ENCODE measurements around the gene S100A10. TPM values are rescaled to one million over a fixed set of nuclear protein-coding genes. Genes with fewer than 3 reads are reported as not detected.

The S100A10 gene
- total RNA-seq, 1 donor from 2014 or later, result 245 TPM

GRCh38 chr1:151935894-151936602 lies 57.6 kb downstream of the S100A10 start:
- no peak overlapping the region for H3K27ac Mint-ChIP-seq (ENCODE audit: unreplicated experiment)
- TF ChIP-seq, protein P1, sequence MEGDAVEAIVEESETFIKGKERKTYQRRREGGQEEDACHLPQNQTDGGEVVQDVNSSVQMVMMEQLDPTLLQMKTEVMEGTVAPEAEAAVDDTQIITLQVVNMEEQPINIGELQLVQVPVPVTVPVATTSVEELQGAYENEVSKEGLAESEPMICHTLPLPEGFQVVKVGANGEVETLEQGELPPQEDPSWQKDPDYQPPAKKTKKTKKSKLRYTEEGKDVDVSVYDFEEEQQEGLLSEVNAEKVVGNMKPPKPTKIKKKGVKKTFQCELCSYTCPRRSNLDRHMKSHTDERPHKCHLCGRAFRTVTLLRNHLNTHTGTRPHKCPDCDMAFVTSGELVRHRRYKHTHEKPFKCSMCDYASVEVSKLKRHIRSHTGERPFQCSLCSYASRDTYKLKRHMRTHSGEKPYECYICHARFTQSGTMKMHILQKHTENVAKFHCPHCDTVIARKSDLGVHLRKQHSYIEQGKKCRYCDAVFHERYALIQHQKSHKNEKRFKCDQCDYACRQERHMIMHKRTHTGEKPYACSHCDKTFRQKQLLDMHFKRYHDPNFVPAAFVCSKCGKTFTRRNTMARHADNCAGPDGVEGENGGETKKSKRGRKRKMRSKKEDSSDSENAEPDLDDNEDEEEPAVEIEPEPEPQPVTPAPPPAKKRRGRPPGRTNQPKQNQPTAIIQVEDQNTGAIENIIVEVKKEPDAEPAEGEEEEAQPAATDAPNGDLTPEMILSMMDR (IDR thresholded peaks at IDR 0.05; ENCODE audit: partially characterized antibody, unreplicated experiment), result no peak
- H3K36me3 Mint-ChIP-seq (ENCODE audit: unreplicated experiment), result peaks cover under 1% of the 10 kb centered on the region
- H3K4me1 Mint-ChIP-seq (ENCODE audit: low read depth, unreplicated experiment), result peaks cover 6% of the 10 kb centered on the region
- DNase-seq, result no peak
- H3K9me3 Mint-ChIP-seq (ENCODE audit: unreplicated experiment), result no peaks in the 10 kb centered on the region
- no peaks in the 10 kb centered on the region for H3K27me3 Mint-ChIP-seq (ENCODE audit: unreplicated experiment)
- no peak overlapping the region for H3K4me3 Mint-ChIP-seq (ENCODE audit: unreplicated experiment)

GRCh38 chr1:151935154-151935553 lies 58.5 kb downstream of the S100A10 start:
- peaks cover 5% of the 10 kb centered on the region for H3K36me3 Mint-ChIP-seq (ENCODE audit: unreplicated experiment)
- no peaks in the 10 kb centered on the region for H3K9me3 Mint-ChIP-seq (ENCODE audit: unreplicated experiment)
- no peaks in the 10 kb centered on the region for H3K27me3 Mint-ChIP-seq (ENCODE audit: unreplicated experiment)
- peak overlapping the region; percentile 5 for H3K4me3 Mint-ChIP-seq (ENCODE audit: unreplicated experiment)
- no peak for DNase-seq
- no peak overlapping the region for H3K27ac Mint-ChIP-seq (ENCODE audit: unreplicated experiment)
- peaks cover 6% of the 10 kb centered on the region for H3K4me1 Mint-ChIP-seq (ENCODE audit: low read depth, unreplicated experiment)
- TF ChIP-seq, protein P1 (IDR thresholded peaks at IDR 0.05; ENCODE audit: partially characterized antibody, unreplicated experiment), result no peak

DNA sequence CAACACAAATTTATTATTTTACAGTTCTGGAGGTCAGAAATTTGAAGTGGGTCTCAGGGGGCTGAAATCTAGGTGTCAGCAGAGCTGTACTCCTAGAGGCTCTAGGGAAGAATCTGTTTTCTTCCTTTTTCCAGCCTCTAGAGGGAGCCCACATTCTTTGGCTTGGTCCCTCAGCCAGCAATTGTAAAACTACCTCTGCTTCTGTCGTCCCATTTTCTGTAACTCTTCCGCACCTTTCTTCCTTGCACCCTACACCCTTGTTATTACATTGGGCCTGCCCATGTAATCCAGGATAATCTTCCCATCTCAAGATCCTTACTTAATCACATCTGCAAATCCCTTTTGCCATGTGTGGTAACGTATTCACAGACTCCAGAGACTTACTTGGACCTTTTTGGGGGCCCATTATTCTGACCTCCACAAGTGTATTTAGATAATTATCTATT lies 59.6 kb downstream of the S100A10 start:
- peaks cover 6% of the 10 kb centered on the region for H3K4me1 Mint-ChIP-seq (ENCODE audit: low read depth, unreplicated experiment)
- H3K4me3 Mint-ChIP-seq (ENCODE audit: unreplicated experiment), result no peak overlapping the region
- no peaks in the 10 kb centered on the region for H3K27me3 Mint-ChIP-seq (ENCODE audit: unreplicated experiment)
- peaks cover 5% of the 10 kb centered on the region for H3K36me3 Mint-ChIP-seq (ENCODE audit: unreplicated experiment)
- H3K9me3 Mint-ChIP-seq (ENCODE audit: unreplicated experiment), result no peaks in the 10 kb centered on the region
- no peak overlapping the region for H3K27ac Mint-ChIP-seq (ENCODE audit: unreplicated experiment)
- TF ChIP-seq, protein P1 (IDR thresholded peaks at IDR 0.05; ENCODE audit: partially characterized antibody, unreplicated experiment), result peak; percentile 77
- peak; percentile 19 for DNase-seq

Other genes with a start within 250 kb of the S100A10 start
- gene MRPL9, start 230.4 kb downstream of the S100A10 start, total RNA-seq (ENCODE audit: unreplicated experiment), result 75.0 TPM
- 40.1 TPM for gene TDRKH, start 203.4 kb downstream of the S100A10 start, total RNA-seq (ENCODE audit: unreplicated experiment)
- not detected for gene LINGO4, start 188.4 kb downstream of the S100A10 start, total RNA-seq (ENCODE audit: unreplicated experiment)
- not detected for gene RORC, start 162.1 kb downstream of the S100A10 start, total RNA-seq (ENCODE audit: unreplicated experiment)
- not detected for gene C2CD4D, start 154.0 kb downstream of the S100A10 start, total RNA-seq (ENCODE audit: unreplicated experiment)
- gene THEM5, start 140.1 kb downstream of the S100A10 start, total RNA-seq (ENCODE audit: unreplicated experiment), result not detected
- gene THEM4, start 84.3 kb downstream of the S100A10 start, total RNA-seq (ENCODE audit: unreplicated experiment), result 15.5 TPM
- 45.1 TPM for gene S100A11, start 43.1 kb upstream of the S100A10 start, total RNA-seq (ENCODE audit: unreplicated experiment)
- not detected for gene TCHHL1, start 95.2 kb upstream of the S100A10 start, total RNA-seq (ENCODE audit: unreplicated experiment)
- 0.49 TPM for gene TCHH, start 121.6 kb upstream of the S100A10 start, total RNA-seq (ENCODE audit: unreplicated experiment)
- not detected for gene RPTN, start 165.4 kb upstream of the S100A10 start, total RNA-seq (ENCODE audit: unreplicated experiment)
- gene HRNR, start 230.3 kb upstream of the S100A10 start, total RNA-seq (ENCODE audit: unreplicated experiment), result not detected